Trophoblast cell (in vitro differentiated cells and primary cell): ENCODE results near the gene PRRG2.

ENCODE experiments used
- DNase-seq, 2 donors: peaks; one replicate each; pipeline ENCODE4 v3.0.0-alpha.2; 2016
- H2AFZ ChIP-seq: 2 replicates; pipeline ENCODE4 v1.6.1; 2013; ENCODE audit warnings: low read length, moderate library complexity, mild to moderate bottlenecking; ENCODE audit not compliant: insufficient read depth, poor library complexity
- H2AK5ac ChIP-seq: 2 replicates; pipeline ENCODE4 v1.6.1; 2013; ENCODE audit warnings: mild to moderate bottlenecking, low read length
- H2BK120ac ChIP-seq: 2 replicates; pipeline ENCODE4 v1.6.1; 2013; ENCODE audit warnings: low read length, mild to moderate bottlenecking, moderate library complexity; ENCODE audit not compliant: insufficient read depth, poor library complexity
- H2BK12ac ChIP-seq: 2 replicates; pipeline ENCODE4 v1.6.1; 2013; ENCODE audit warnings: mild to moderate bottlenecking, low read length, moderate library complexity
- H2BK5ac ChIP-seq: 2 replicates; pipeline ENCODE4 v1.6.1; 2013; ENCODE audit warnings: low read length, low read depth, moderate library complexity, mild to moderate bottlenecking; ENCODE audit not compliant: poor library complexity
- H3K14ac ChIP-seq: 2 replicates; pipeline ENCODE4 v1.6.1; 2013; ENCODE audit warnings: mild to moderate bottlenecking, low read length
- H3K18ac ChIP-seq: 2 replicates; pipeline ENCODE4 v1.6.1; 2013; ENCODE audit warnings: mild to moderate bottlenecking, low read length
- H3K23ac ChIP-seq: 2 replicates; pipeline ENCODE4 v1.6.1; 2013; ENCODE audit warnings: low read length
- H3K27ac ChIP-seq: 2 replicates; pipeline ENCODE4 v1.5.1; 2013; ENCODE audit warnings: low read depth, mild to moderate bottlenecking, inconsistent platforms, low read length, moderate library complexity
- H3K27me3 ChIP-seq: 2 replicates; pipeline ENCODE4 v1.6.1; 2013; ENCODE audit warnings: inconsistent platforms, mild to moderate bottlenecking, low read length, moderate library complexity; ENCODE audit not compliant: insufficient read depth
- H3K36me3 ChIP-seq, 2 experiments: 1 replicate in 1 of 2; 2 replicates in 1 of 2; pipeline ENCODE4 v1.6.1; 2013; ENCODE audit warnings: low read length in 2 of 2, mild to moderate bottlenecking in 2 of 2, moderate library complexity in 1 of 2; ENCODE audit not compliant: insufficient read depth in 2 of 2, control insufficient read depth in 1 of 2
- H3K4ac ChIP-seq: 2 replicates; pipeline ENCODE4 v1.6.1; 2013; ENCODE audit warnings: low read depth, mild to moderate bottlenecking, low read length, moderate library complexity
- H3K4me1 ChIP-seq, 2 experiments: 1 replicate in 1 of 2; 2 replicates in 1 of 2; pipeline ENCODE4 v1.6.1; 2013; ENCODE audit warnings: low read length in 2 of 2, mild to moderate bottlenecking in 2 of 2, moderate library complexity in 1 of 2; ENCODE audit not compliant: insufficient read depth in 2 of 2, control insufficient read depth in 1 of 2
- H3K4me2 ChIP-seq: 2 replicates; pipeline ENCODE4 v1.6.1; 2013; ENCODE audit warnings: inconsistent platforms, mild to moderate bottlenecking, low read length, moderate library complexity
- H3K4me3 ChIP-seq: 2 replicates; pipeline ENCODE4 v1.5.1; 2013; ENCODE audit warnings: mild to moderate bottlenecking, low read depth, low read length, inconsistent platforms
- H3K79me1 ChIP-seq: one replicate; pipeline ENCODE4 v1.6.1; 2013; ENCODE audit warnings: low read length
- H3K79me2 ChIP-seq: 2 replicates; pipeline ENCODE4 v1.6.1; 2013; ENCODE audit warnings: low read length, mild to moderate bottlenecking; ENCODE audit not compliant: control insufficient read depth, insufficient read depth, poor library complexity
- H3K9ac ChIP-seq: 2 replicates; pipeline ENCODE4 v1.6.1; 2013; ENCODE audit warnings: mild to moderate bottlenecking, low read length
- H3K9me3 ChIP-seq: 2 replicates; pipeline ENCODE4 v1.6.1; 2013; ENCODE audit warnings: low read depth, mild to moderate bottlenecking, control low read depth, inconsistent platforms, low read length; ENCODE audit not compliant: insufficient read depth
- H4K12ac ChIP-seq: 2 replicates; pipeline ENCODE4 v1.6.1; 2013; ENCODE audit warnings: low read depth, mild to moderate bottlenecking, low read length, moderate library complexity
- H4K8ac ChIP-seq: 2 replicates; pipeline ENCODE4 v1.6.1; 2013; ENCODE audit warnings: low read depth, mild to moderate bottlenecking, low read length, moderate library complexity
- H4K91ac ChIP-seq: one replicate; pipeline ENCODE4 v1.6.1; 2013; ENCODE audit warnings: low read depth, mild to moderate bottlenecking, low read length, moderate library complexity
- WGBS: extraction: QIAGEN DNeasy Blood & Tissue Kit; methylation state at CpG from one replicate; pipeline ENCODE4 v1.1.7; 2013; ENCODE audit warnings: missing lambda C conversion rate; ENCODE audit not compliant: insufficient read length, insufficient coverage; ENCODE audit errors: extremely low coverage; 5-methylcytosine and 5-hydroxymethylcytosine counted together

PRRG2 gene

DNA sequence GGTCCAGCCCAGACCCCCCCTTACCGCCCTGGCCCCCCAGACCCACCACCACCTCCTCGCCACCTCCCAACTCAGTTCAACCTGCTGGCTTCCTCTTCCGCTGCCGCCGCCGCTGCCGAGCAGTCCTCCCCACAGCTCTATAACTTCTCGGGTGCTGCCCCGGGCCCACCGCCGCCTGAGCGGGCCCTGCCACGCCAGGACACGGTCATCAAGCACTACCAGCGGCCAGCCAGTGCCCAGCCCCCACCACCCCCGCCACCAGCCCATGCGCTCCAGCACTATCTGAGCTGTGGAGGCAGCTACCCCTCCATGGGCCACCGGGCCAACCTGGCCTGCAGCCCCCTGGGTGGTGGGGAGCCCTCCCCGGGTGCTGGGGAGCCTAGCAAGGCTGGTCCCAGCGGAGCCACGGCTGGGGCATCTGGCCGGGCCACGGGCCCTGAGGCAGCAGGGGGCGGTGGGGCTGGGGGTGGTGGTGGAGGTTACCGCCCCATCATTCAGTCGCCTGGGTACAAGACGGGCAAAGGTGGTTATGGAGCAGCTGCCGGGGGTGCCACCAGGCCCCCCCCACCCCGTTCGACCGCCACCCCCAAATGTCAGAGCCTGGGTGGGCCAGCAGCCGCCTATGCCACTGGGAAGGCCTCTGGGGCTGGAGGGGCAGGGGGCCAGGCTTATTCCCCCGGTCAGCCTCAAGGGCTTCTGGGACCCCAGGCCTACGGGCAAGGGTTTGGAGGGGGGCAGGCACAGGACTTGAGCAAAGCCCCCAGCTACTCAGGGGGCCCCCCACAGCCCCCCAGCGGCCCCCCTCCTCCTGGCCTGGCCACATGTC lies 14.1 kb downstream of the PRRG2 start:
- H3K9ac ChIP-seq: no peak overlapping the region
- DNase-seq: no peak
- no peak overlapping the region for H3K14ac ChIP-seq
- peak overlapping the region; percentile 4 for H3K4ac ChIP-seq
- H3K23ac ChIP-seq: no peak overlapping the region
- H2BK120ac ChIP-seq: no peak overlapping the region
- no peak overlapping the region for H2BK5ac ChIP-seq
- H3K79me2 ChIP-seq: peaks cover 14% of the 10 kb centered on the region
- peaks cover 17% of the 10 kb centered on the region for H3K79me1 ChIP-seq
- no peak overlapping the region for H2AK5ac ChIP-seq
- no peak overlapping the region for H3K18ac ChIP-seq
- H2AFZ ChIP-seq: no peak overlapping the region
- no peak overlapping the region for H4K8ac ChIP-seq
- no peak overlapping the region for H3K4me2 ChIP-seq
- H3K36me3 ChIP-seq: peaks cover 56 to 58% of the 10 kb centered on the region in 2 experiments
- no peaks in the 10 kb centered on the region for H3K9me3 ChIP-seq
- H3K27ac ChIP-seq: no peak overlapping the region
- H3K4me1 ChIP-seq: peaks cover 3 to 5% of the 10 kb centered on the region in 2 experiments
- H3K4me3 ChIP-seq: no peak overlapping the region
- no peak overlapping the region for H2BK12ac ChIP-seq
- WGBS: no CpG with 5 or more reads among the region's 35 CpGs
- H4K91ac ChIP-seq: no peak overlapping the region
- no peaks in the 10 kb centered on the region for H3K27me3 ChIP-seq
- H4K12ac ChIP-seq: no peak overlapping the region

DNA sequence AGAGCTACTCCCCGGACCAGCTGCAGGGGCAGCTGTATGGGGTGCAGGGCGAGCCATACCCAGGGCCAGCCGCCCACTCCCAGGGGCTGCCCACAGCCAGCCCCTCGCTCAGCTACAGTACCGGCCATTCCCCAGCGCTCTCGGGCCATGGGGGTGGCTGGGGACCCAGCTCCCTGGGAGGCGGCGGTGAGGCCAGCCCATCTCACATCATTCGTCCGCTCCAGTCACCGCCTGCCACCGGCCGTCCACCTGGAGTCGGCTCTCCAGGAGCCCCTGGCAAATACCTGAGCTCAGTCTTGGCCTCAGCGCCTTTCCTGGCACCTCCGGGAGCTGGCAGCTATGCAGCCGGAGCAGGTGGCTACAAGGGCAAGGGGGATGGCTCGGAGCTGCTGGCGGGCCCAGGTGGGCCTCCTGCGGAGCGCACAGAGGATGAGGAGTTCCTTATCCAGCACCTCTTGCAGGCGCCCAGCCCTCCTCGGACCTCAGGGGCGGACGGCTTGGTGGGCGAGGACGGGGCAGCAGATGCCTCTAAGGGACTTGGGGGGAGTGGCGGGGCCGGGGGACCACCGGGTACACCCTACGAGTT lies 14.8 kb downstream of the PRRG2 start:
- no peak overlapping the region for H2BK5ac ChIP-seq
- peaks cover 8% of the 10 kb centered on the region for H3K79me2 ChIP-seq
- peaks cover 11% of the 10 kb centered on the region for H3K79me1 ChIP-seq
- no peak overlapping the region for H4K12ac ChIP-seq
- no peak overlapping the region for H3K4me3 ChIP-seq
- no peak overlapping the region for H4K8ac ChIP-seq
- H2AK5ac ChIP-seq: no peak overlapping the region
- H3K27me3 ChIP-seq: no peaks in the 10 kb centered on the region
- H2BK120ac ChIP-seq: no peak overlapping the region
- peaks cover 0 to 3% of the 10 kb centered on the region in 2 experiments for H3K4me1 ChIP-seq
- no peak overlapping the region for H3K14ac ChIP-seq
- H3K36me3 ChIP-seq: peaks cover 61 to 62% of the 10 kb centered on the region in 2 experiments
- H3K9me3 ChIP-seq: no peaks in the 10 kb centered on the region
- no peak overlapping the region for H3K27ac ChIP-seq
- no peak overlapping the region for H2AFZ ChIP-seq
- peak overlapping the region; percentile 6 for H3K4ac ChIP-seq
- whole genome bisulfite sequencing: no CpG with 5 or more reads among the region's 32 CpGs
- no peak overlapping the region for H3K18ac ChIP-seq
- DNase-seq: no peak
- H3K4me2 ChIP-seq: no peak overlapping the region
- H3K23ac ChIP-seq: no peak overlapping the region
- no peak overlapping the region for H4K91ac ChIP-seq
- H2BK12ac ChIP-seq: no peak overlapping the region
- H3K9ac ChIP-seq: no peak overlapping the region

GRCh38 chr19:49596407-49596806 lies 15.3 kb downstream of the PRRG2 start:
- Histone ChIP-seq H4K8ac (no peak overlapping the region), H3K36me3 (peaks cover 65 to 67% of the 10 kb centered on the region in 2 experiments), H2AK5ac (no peak overlapping the region), H3K9me3 (no peaks in the 10 kb centered on the region), H3K14ac (no peak overlapping the region), H2BK5ac (no peak overlapping the region), H2BK120ac (no peak overlapping the region), H2AFZ (no peak overlapping the region), H3K18ac (no peak overlapping the region), H3K4me2 (no peak overlapping the region), H3K4ac (no peak overlapping the region), H3K79me1 (peaks cover 8% of the 10 kb centered on the region), H3K27me3 (no peaks in the 10 kb centered on the region), H3K27ac (no peak overlapping the region), H3K9ac (no peak overlapping the region), H3K4me3 (no peak overlapping the region), H3K4me1 (peaks cover 0 to 3% of the 10 kb centered on the region in 2 experiments), H4K12ac (no peak overlapping the region), H3K79me2 (peaks cover 7% of the 10 kb centered on the region), H2BK12ac (no peak overlapping the region), H4K91ac (no peak overlapping the region), H3K23ac (no peak overlapping the region)
- no peak for DNase-seq
- no CpG with 5 or more reads among the region's 15 CpGs for WGBS

- H4K91ac ChIP-seq: no peak overlapping the region
- no peak overlapping the region for H3K23ac ChIP-seq
- no peak overlapping the region for H3K14ac ChIP-seq
- H2BK120ac ChIP-seq: no peak overlapping the region
- no peak for DNase-seq
- peaks cover 2% of the 10 kb centered on the region for H3K79me1 ChIP-seq
- H2BK12ac ChIP-seq: no peak overlapping the region
- no peak overlapping the region for H3K27ac ChIP-seq
- no peaks in the 10 kb centered on the region for H3K9me3 ChIP-seq
- no CpG with 5 or more reads among the region's 65 CpGs for WGBS
- no peak overlapping the region for H3K4me3 ChIP-seq
- no peaks in the 10 kb centered on the region for H3K27me3 ChIP-seq
- peak overlapping the region; percentile 21 for H4K12ac ChIP-seq
- H2AK5ac ChIP-seq: no peak overlapping the region
- peaks cover 72 to 74% of the 10 kb centered on the region in 2 experiments for H3K36me3 ChIP-seq
- H4K8ac ChIP-seq: no peak overlapping the region
- H2BK5ac ChIP-seq: no peak overlapping the region
- H3K4me2 ChIP-seq: no peak overlapping the region
- H2AFZ ChIP-seq: no peak overlapping the region
- peaks cover under 1% of the 10 kb centered on the region for H3K79me2 ChIP-seq
- H3K4ac ChIP-seq: peak overlapping the region; percentile 36
- H3K9ac ChIP-seq: no peak overlapping the region
- H3K18ac ChIP-seq: no peak overlapping the region
- H3K4me1 ChIP-seq: peaks cover 0 to 3% of the 10 kb centered on the region in 2 experiments
These were observed 16.0 kb downstream of the PRRG2 start for GRCh38 chr19:49596954-49597702.
